GM19438 (cell line): Measurements from ENCODE around the gene BBS9.

Source experiments
- ATAC-seq: cut with Tn5 transposase; IDR thresholded peaks from one replicate; pipeline ENCODE4 v1.9.1; 2021; ENCODE audit warnings: low read depth; ENCODE audit not compliant: unreplicated experiment

Gene BBS9

DNA sequence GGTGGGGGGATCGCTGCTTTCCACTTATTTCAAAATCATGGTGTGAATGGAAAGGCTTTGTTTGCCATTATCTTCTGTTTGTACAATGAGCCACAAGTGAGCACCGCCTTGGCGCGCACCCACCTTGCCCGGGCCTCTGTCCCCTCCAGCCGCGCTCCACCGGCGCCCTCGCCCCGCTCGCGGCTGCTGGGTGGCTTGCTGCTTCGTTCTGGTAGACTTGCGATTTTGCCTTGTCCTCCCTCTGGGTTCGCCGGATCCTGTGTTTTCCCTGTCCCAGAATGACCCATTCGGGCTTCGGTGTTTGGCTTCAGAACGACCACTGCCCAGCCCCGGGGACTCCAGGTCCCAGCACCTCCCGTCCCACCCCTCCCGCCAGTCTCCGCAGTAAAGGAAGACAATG lies 503.0 kb downstream of the BBS9 start:
- no peak for ATAC-seq

DNA sequence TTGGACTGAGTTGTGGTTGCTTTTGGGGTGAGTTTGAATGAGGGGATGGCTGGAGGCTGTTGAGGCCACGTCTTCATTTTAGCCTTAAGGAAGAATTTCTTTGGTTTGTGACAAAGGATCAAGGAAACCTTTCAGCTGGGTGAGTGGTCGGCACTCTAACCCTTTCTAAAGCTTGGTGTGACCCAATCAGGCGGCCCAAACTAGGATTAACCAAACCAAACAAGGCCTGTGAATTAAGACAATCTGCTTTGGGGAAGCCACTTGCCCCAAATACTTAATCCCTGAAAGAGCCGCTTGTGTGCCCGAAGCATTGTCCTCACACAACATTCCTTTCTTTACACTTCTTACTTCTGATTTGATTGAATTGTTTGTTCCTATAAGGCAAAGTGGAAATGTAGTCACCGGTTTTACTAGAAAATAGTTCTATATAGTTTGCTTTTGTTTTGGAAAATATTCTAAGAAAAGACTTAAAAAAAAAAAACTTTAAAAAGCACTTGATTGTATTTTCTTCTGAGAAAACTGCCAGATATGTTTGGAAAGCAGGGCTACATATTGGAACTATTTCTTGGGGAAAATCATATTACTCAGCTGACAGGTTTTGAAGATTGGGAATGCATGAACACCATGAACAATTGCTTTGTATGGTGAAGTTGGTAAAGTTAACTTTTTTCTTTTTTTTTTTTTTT lies 503.6 kb downstream of the BBS9 start:
- no peak for ATAC-seq

DNA sequence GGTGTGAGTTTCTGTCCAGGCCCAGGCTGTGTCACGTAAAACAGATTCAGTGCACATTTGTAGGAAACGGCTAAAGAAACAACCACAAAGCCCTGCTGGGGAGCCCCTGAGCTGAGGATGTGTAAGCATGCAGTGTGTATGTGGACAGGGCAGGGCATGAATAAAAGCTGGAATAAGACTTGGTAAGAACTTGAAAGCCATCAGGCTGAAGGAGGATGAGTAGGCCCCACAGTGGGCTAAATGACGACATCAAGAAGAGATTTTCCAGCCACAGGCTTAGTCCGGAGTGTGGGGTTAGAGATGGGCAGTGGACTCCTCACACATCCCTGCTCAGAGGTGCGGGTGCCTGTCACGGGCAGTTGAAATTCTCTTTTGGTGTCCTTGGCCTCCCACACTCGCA lies 505.2 kb downstream of the BBS9 start:
- ATAC-seq: no peak

DNA sequence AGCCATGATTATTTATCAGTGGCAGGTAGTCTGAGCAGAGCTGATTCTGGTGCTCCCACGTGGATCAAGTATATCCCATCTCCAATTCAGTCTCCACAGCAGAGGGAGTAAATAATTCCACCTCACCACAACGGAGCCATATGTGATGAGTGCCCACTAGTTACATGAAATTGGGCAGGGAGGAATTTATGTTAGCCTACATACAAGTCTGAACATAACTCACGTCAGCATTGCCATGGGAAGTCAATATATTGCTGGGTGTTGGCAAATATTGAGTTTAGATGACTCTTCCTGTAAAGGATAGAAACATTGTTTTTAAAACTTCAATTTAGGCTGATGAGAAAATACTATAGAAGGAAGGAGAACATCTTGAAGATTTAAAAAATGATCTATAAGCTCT lies 507.0 kb downstream of the BBS9 start:
- no peak for ATAC-seq

DNA sequence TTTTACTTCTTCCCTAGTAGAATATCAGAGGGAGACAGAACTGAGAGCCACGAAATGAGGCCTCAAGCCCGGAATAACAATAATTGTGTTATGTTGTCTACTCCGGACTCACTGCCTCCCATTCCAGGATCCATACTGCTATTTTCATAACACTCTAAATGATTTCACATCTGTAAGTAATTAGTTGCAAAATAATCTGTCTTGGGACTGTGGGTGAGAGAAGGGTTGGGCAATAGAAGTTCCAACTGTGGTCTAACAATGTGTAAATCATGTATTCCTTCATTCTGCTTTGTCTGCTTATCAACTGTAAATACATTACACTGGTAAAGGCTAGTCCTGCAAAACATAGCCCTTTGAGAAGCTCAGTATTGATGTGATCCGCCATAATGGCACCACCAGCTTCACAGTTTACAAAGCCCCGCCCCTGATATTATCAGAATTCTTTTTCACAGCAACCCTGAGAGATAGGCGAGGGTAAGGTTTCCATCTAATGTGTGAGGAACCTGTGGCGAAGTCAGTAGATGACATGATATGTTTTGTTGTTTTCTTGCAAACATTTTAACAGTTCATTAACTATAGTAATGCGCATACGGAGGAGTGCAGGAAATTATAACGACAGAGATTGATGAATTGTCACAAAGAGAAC lies 510.3 kb downstream of the BBS9 start:
- no peak for ATAC-seq

DNA sequence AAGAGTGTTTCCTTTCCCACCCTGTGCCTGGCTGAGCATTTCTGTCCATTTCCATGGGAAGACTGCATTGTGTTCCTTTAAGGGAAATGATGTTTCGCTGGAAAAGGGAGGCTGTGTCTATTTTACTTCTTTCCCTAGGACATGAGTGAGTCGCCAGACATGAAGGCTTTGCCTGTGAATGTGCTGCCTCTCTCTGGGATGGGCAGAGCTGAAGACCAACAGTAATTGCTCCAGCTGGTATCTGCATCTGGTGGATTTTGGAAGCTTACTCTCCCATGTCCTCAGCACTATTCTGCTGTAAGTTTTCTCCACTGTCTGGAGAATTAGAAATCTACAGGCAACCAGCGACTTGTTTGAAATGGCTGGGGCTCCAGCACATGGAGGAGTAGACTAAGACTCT lies 511.4 kb downstream of the BBS9 start:
- ATAC-seq: no peak

DNA sequence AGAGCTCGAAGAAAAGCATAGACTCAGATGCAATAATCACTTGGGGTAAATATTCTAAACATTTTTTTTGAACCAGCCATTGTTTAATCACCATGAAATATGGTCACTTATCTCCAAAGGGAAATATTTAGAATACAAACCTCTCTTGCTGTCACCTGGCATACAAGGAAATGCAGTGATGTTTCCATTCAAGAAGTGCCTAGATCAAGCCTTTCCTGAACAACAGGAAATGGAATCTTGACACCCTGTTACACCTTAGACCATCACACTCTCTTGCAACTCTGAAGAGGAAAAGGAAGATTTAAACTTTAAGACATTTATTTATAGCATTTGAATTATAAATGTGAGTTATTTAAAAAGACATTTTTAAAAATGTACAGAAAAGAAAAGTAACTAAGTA lies 512.9 kb downstream of the BBS9 start:
- no peak for ATAC-seq

DNA sequence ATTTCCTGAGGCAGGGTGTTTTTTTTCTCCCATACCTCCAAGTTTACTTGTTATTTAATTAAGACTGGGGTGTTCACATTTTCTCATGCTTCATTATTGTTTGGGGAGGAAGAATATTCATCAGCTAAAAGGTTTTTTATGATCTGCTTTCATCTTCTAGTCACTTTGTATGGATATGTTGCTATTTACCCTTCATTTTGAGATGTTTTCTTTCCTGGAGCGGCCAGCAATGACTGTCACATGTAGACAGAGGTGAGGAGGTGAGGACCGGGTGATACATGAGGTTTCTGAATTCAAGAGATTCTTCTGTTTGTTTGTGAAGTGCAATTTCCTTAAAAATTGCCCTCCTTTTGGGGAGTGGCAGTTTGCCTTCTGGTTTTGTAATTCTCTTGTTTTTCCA lies 514.2 kb downstream of the BBS9 start:
- ATAC-seq: no peak

DNA sequence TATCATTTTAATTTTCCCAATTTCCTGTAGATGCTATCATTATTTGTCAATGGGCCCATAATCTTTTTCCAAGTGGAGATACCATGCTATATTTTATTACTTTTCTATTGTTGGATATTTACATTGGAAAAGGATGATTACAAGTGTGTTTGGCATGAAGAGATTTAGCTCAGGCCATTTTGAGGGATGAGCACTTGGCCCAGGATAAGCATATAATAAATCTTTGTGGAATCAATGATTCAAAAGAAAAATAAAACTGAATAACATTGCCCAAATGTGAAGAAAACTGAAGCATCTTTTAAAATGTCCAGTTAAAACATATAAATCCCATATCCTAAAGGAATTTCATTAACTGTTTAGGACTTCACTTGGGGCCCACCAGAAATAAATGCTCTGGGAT lies 515.1 kb downstream of the BBS9 start:
- no peak for ATAC-seq

DNA sequence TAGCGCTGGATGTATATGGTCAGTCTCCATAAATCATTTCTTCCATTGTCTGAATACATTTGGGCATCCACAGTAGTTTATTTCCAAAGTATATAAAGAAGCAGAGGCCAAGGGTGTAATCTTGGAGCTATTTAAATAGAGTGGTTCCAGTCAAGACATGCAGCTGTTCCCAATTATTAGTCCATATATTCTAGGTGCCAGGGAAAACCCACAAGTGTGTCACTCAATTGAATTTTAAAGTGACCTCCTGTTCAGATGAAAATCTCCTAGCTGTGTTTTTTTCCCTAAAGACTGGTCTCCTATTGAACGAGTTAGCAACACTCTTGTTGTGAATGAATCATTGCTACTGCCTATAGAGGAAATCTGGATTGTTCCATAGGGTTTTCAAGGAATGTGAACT lies 515.7 kb downstream of the BBS9 start:
- ATAC-seq: no peak

DNA sequence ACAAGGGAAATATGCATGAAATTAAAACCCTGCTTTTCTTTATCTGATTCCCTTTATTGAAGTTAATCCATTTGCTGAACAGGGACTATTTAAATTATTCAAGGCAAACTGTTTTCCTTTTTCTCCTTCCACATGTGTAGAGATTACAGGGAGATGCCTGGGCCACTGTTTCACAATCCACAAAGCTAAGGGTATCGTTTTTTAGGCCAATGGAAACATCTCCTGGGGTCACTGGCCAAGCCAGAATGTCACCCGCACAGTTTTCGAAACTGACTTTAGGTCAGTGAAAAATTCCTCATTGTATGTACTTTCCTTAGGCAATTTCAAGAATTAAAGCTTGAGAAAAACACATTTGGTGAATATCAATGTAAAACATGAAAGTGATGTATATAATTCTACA lies 516.8 kb downstream of the BBS9 start:
- ATAC-seq: no peak

DNA sequence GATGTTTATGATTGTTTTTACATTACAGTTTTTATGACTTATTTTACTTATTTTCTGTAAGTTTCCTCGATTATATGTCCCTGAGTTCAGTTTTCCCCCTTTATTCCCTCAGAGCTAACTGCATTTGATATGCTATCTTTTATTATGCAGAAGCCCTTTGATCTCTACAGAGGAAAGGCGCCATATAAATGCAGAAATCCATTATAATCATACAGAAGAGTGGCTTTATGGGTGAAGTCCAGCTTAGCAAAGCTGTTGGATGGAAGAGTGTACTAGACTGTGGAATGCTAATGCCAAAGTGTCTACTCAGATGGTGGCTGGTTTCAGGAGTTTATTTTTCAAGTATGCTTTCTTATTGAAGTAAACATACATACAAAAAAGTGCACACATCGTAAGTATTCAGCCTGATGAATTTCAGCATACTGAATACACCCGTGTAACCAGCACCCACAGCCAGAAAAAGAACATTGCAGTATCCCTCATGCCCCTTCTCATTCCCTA lies 517.6 kb downstream of the BBS9 start:
- ATAC-seq: no peak

DNA sequence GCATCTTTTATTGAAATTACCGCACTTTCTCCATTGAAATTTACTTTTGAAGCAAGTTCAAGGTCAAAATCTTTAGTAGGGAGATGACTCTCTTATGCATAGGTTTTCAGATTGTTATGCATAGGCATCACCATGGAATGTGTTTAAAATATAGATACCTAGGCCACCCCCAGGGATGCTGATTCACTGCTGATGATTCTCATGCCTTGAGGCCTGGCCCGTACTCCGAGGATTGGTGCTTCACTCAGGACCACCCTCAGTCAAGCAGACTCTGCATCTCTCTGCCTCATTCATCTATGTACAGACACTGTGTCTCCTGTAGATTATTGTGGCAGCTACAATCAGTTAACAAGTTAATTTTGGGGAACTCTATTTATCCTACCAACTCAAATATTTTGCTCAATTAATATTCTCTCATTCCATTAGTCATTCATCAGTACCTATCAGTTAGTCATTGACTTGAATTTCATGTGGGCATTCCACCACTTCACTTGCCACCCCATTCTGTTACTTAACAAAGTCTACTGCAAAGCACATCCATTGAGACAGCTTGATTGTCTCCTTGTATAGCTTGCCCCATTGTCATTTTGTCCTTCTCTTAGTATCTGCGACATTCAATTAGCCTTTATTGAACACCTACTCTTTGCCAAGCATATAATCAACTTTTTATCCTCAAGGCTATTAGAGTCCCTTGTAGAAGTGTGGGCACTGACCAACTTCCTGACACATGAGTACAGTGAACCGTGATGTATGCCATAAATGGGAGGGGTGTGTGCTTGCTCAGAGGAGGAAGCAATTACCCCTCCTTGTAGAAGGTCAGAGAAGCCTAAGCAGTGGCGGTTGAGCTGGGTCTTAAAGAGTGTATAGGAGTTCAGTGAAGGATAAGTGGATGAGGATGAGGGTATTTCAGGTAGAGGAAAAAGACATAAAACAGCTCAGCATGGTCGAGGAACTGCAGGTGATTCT lies 520.4 kb downstream of the BBS9 start:
- ATAC-seq: no peak

DNA sequence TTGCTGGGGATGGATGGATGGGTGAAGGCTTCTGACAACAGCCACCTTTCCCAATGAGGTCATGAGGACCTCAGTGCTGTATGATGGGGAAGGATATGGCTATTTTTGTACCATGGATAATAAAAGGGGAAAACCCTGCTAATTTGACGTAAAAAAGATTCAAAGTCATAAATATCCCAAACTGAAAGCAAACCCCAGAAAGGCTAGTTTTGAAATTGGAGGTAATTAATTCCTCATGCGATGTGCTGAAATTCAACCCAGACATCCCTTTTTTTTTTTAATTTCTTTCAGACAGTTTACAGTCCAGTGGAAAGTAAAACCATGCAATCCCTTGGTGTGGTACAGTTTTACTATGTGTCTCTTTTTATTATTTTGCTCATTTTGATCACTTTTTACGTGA lies 521.5 kb downstream of the BBS9 start:
- no peak for ATAC-seq

DNA sequence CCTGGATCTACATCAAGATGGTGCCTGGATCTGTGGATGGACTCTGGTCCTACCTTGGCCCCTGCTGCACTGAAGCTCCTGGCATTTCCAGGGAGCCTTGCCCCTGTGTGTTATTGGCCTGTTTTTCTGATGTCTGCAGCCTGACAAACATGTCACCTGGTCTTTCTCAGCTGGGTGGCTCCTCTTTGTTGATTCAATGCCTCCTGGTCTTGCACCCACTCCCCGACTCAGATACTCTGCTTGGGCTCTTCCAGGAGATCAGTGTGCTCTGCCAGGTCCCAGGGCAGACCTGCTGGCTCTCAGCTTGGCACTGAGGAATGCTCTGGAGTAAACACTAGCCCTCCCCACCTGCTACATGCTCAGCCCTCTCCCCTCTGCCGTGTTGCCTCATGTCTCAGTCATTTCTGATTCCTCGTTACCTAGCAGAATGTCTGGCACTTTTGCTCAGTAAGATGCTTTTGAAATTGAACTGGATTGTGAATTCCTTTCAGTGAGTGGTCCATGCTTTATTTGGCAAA lies 522.7 kb downstream of the BBS9 start:
- no peak for ATAC-seq

DNA sequence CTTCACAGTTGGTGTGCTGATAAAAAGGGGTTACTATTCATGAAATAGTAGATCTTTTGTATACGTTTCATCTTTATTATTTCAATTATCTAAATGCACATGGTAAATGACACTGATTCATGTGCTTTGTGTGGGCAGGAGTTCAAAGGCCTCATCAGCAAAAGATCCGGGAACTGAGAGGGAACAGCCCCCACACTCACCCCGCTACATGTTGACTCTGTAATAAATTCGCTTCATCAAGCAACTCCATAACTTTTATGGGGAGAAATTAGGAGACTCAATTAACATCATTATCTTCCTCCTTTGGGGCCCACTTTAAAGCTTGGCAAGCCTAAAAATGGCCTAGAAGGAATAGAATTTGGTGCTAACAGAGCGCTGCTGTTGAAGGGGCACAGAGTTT lies 525.3 kb downstream of the BBS9 start:
- no peak for ATAC-seq
